Esophagus squamous epithelium (tissue), 5 donors: ENCODE data around the gene SCGB3A2. TPM values are rescaled to one million over a fixed set of nuclear protein-coding genes. Genes with fewer than 3 reads are reported as not detected.

Experiments used
- DNase-seq: peaks from one replicate; lab custom pipeline; 2025; lab: John Stamatoyannopoulos, UW
- H3K27ac ChIP-seq, 4 donors: fragments of 200-600 bp; sonication (generic); one replicate each; pipeline ENCODE4 v1.5.1; 2016 to 2019; ENCODE audit warnings: mild to moderate bottlenecking in 1 of 4
- H3K27me3 ChIP-seq, 4 donors: fragments of 200-600 bp; sonication (generic); 1 replicate in 3 of 4; 2 replicates in 1 of 4; pipeline versions ENCODE4 v1.5.1 to v1.6.0; 2017 to 2021; ENCODE audit warnings: antibody characterized with exemption in 1 of 4
- H3K36me3 ChIP-seq, 3 donors: fragments of 200-600 bp; sonication (generic); one replicate each; pipeline ENCODE4 v1.5.1; 2016 to 2019
- H3K4me1 ChIP-seq, 3 donors: fragments of 200-600 bp; sonication (generic); one replicate each; pipeline ENCODE4 v1.5.1; 2017 to 2019
- H3K4me3 ChIP-seq, 4 donors: fragments of 200-600 bp; sonication (generic); 1 replicate in 3 of 4; 2 replicates in 1 of 4; pipeline ENCODE4 v1.5.1; 2016 to 2019; ENCODE audit warnings: mild to moderate bottlenecking in 2 of 4, moderate library complexity in 1 of 4
- H3K9me3 ChIP-seq, 3 donors: fragments of 200-600 bp; sonication (generic); one replicate each; pipeline ENCODE4 v1.5.1; 2016 to 2019
- POLR2A ChIP-seq, 4 donors: fragments of 450-650 bp; IDR thresholded peaks; one replicate each; pipeline ENCODE4 v1.6.1; 2017; ENCODE audit warnings: antibody characterized with exemption in 4 of 4, mild to moderate bottlenecking in 4 of 4, moderate library complexity in 3 of 4
- WGBS, 2 donors: methylation state at CpG; one replicate each; pipeline ENCODE4 v1.1.5; 2018; 5-methylcytosine and 5-hydroxymethylcytosine counted together
- intact Hi-C: fragments of 100-400 bp; cut with DNase I; formaldehyde crosslinking; loops from one replicate; pipeline ENCODE4 v1.15.0; 2022
- total RNA-seq, 4 donors: library from RNA; depleted of rRNA; stranded (reverse); fragments of >200 nt; gene quantifications; one replicate each; pipeline ENCODE4 v1.1.0, GENCODE V29; 2016
- TF ChIP-seq, protein P1 (sequence below), 6 experiments: fragments of 450-650 bp in 4 of 6; fragments of 200-600 bp in 2 of 6; sonication (generic) in 2 of 6; IDR thresholded peaks; one replicate each; pipeline ENCODE4 v1.5.1; 2016 to 2019; ENCODE audit warnings: antibody characterized with exemption in 6 of 6, mild to moderate bottlenecking in 4 of 6, moderate library complexity in 4 of 6
- donor health status: DM: yes; HTN: yes; CAD: no.

SCGB3A2 gene
- total RNA-seq, 4 donors from 2014 or later, result not detected

DNA sequence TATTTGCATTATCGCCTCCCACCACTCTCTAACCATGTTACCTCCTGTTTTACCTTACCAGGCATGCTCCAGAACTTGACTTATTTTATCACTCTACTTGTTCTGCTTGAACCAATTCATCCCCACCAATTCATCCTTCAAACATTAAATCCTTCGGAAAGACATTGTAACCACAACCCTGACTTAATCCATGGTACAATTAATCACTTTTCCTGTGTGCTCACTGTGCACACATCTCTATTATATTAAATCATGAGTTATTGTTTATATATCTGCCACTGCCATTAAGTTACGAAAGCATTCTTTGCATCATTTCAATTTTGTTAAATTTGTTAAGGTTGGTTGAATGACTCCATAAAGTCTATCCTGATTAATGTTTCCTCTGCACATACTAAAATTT lies 35.3 kb downstream of the SCGB3A2 start:
- 47% methylated on average over 3 of the region's 3 CpGs for WGBS, 2 donors
- Histone ChIP-seq H3K9me3 (no peaks in the 10 kb centered on the region), H3K4me1 (peaks cover 0 to 29% (median 0%) of the 10 kb centered on the region in 3 donors), H3K27me3 (no peaks in the 10 kb centered on the region), H3K36me3 (no peaks in the 10 kb centered on the region), H3K27ac (no peak overlapping the region), H3K4me3 (no peak overlapping the region)
- TF ChIP-seq, protein P1, sequence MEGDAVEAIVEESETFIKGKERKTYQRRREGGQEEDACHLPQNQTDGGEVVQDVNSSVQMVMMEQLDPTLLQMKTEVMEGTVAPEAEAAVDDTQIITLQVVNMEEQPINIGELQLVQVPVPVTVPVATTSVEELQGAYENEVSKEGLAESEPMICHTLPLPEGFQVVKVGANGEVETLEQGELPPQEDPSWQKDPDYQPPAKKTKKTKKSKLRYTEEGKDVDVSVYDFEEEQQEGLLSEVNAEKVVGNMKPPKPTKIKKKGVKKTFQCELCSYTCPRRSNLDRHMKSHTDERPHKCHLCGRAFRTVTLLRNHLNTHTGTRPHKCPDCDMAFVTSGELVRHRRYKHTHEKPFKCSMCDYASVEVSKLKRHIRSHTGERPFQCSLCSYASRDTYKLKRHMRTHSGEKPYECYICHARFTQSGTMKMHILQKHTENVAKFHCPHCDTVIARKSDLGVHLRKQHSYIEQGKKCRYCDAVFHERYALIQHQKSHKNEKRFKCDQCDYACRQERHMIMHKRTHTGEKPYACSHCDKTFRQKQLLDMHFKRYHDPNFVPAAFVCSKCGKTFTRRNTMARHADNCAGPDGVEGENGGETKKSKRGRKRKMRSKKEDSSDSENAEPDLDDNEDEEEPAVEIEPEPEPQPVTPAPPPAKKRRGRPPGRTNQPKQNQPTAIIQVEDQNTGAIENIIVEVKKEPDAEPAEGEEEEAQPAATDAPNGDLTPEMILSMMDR (IDR thresholded peaks at IDR 0.05), result no peak
- TF ChIP-seq POLR2A (IDR thresholded peaks at IDR 0.05), result no peak
- intact Hi-C loops, result no loop called here
- DNase-seq, result no peak

DNA sequence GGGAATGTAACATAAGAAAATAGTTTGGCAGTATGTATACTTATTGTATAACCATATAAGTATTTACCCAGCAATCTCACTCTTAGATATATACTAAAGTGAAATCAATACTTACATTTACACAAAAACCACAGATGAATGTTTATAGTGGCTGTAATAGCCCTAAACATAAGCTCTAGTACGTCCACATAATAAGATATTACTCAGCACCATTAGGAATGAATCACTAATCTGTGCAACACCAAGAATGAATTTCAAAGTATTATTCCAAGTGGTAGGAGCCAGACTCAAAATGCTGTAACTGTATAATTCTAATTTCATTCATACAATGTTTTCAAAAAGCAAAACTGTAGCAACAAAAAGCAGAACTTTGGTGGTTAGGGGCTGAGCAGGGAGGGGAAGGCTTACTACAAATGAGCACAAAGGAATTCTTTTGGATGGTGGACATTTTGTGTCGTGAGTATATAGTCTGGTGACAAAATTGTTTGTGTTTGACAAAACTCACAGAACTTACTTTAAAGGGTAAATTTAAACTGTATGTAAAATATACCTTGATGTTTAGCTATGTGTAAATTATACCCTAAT lies 39.7 kb downstream of the SCGB3A2 start:
- Histone ChIP-seq H3K9me3 (no peaks in the 10 kb centered on the region), H3K27ac (no peak overlapping the region), H3K4me1 (peaks cover 0 to 18% (median 0%) of the 10 kb centered on the region in 3 donors), H3K4me3 (no peak overlapping the region), H3K36me3 (no peaks in the 10 kb centered on the region), H3K27me3 (no peaks in the 10 kb centered on the region)
- TF ChIP-seq POLR2A (IDR thresholded peaks at IDR 0.05), result no peak
- TF ChIP-seq, protein P1 (IDR thresholded peaks at IDR 0.05), result no peak
- intact Hi-C loops, result no loop called here
- WGBS, 2 donors, result 22 to 40% methylated on average over 2 of the region's 2 CpGs
- DNase-seq, result no peak

DNA sequence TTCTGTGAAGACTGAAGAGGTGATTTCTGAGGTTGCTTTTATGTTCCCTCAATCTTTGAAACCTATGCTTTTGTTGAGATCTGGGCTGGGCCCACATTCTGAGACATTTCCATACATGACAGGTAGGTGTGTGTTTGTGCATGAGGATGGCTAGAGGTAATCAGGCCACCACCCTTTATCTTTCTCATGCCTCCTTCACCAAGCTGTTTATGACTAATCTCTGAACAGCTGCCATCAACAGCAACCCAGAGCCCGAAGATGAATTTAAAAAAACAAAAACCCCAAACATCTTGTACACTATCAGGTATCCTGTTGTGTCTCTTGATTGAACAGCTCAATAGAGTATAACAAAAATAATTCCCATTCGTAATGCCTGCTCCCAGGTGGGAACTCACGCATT lies 40.4 kb downstream of the SCGB3A2 start:
- H3K4me1 ChIP-seq, result peaks cover 0 to 12% (median 0%) of the 10 kb centered on the region in 3 donors
- H3K27me3 ChIP-seq, result no peaks in the 10 kb centered on the region
- WGBS, 2 donors, result 54 to 74% methylated on average over 3 of the region's 3 CpGs

DNA sequence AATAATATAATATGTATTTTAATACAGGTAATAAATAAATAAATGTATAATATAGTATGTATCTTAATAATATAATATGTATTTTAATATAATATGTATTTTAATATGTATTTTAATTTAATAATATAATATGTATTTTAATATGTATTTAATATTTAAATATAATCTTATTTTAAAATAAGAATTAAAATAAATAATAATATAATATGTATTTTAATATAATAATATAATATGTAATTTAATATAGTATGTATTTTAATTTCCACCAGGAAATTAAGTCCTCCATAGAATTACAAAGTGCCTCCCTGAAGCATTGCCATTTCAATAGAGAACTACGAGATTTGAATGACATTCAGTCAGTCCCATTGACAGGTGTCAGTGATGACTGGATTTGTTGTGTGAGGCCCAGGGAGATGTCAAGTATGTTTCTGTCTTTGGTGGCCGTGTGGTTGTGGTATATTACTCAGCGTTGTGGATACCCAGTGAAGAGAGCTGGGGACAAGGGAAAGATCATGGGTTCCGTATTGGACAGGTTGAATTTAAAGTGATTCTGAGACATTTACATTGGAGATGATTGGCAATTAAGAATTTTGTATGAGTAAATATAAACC lies 42.0 kb downstream of the SCGB3A2 start:
- H3K36me3 ChIP-seq, result no peaks in the 10 kb centered on the region
- H3K4me3 ChIP-seq, result no peak overlapping the region
- H3K27ac ChIP-seq, result no peak overlapping the region
- 85 to 86% methylated on average over 4 of the region's 4 CpGs for WGBS, 2 donors
- H3K4me1 ChIP-seq, result peaks cover 0 to 12% (median 0%) of the 10 kb centered on the region in 3 donors
- intact Hi-C loops, result no loop called here
- no peaks in the 10 kb centered on the region for H3K27me3 ChIP-seq
- no peak for DNase-seq
- TF ChIP-seq POLR2A (IDR thresholded peaks at IDR 0.05), result no peak
- TF ChIP-seq, protein P1 (IDR thresholded peaks at IDR 0.05), result no peak
- H3K9me3 ChIP-seq, result no peaks in the 10 kb centered on the region

More for the DNA sequence above, 40.4 kb downstream of the SCGB3A2 start:
- Histone ChIP-seq H3K36me3 (no peaks in the 10 kb centered on the region), H3K27ac (no peak overlapping the region), H3K4me3 (no peak overlapping the region), H3K9me3 (no peaks in the 10 kb centered on the region)
- intact Hi-C loops, result no loop called here
- TF ChIP-seq, protein P1 (IDR thresholded peaks at IDR 0.05), result no peak
- TF ChIP-seq POLR2A (IDR thresholded peaks at IDR 0.05), result no peak
- no peak for DNase-seq

GRCh38 chr5:147921136-147921535 lies 42.6 kb downstream of the SCGB3A2 start:
- Histone ChIP-seq H3K4me1 (peaks cover 0 to 12% (median 0%) of the 10 kb centered on the region in 3 donors), H3K9me3 (no peaks in the 10 kb centered on the region), H3K36me3 (no peaks in the 10 kb centered on the region), H3K4me3 (no peak overlapping the region), H3K27me3 (no peaks in the 10 kb centered on the region), H3K27ac (no peak overlapping the region)
- 57 to 63% methylated on average over 2 of the region's 2 CpGs for WGBS, 2 donors
- TF ChIP-seq, protein P1 (IDR thresholded peaks at IDR 0.05), result no peak
- TF ChIP-seq POLR2A (IDR thresholded peaks at IDR 0.05), result no peak
- no peak for DNase-seq
- intact Hi-C loops, result no loop called here
